HepG2 (cell line): ENCODE data around the gene FAM174C. TPM values are rescaled to one million over a fixed set of nuclear protein-coding genes. Genes with fewer than 3 reads are reported as not detected.

ENCODE experiments used
- ARID4A ChIP-seq: sonication (generic); formaldehyde crosslinking; IDR thresholded peaks from 2 replicates; pipeline ENCODE4 v1.5.0; 2020; ENCODE audit warnings: mild to moderate bottlenecking, missing genetic modification reagents, borderline replicate concordance
- ATF3 ChIP-seq: sonication (generic); formaldehyde crosslinking; IDR thresholded peaks from 2 replicates; pipeline ENCODE4 v1.4.0; 2020; ENCODE audit warnings: missing genetic modification reagents
- CERS6 ChIP-seq: sonication (generic); formaldehyde crosslinking; IDR thresholded peaks from 2 replicates; pipeline ENCODE4 v1.5.0; 2020; ENCODE audit warnings: missing genetic modification reagents
- E2F5 ChIP-seq: sonication (generic); formaldehyde crosslinking; conservative IDR thresholded peaks from 2 replicates; pipeline ENCODE4 v1.4.0; 2020; ENCODE audit warnings: missing genetic modification reagents
- EZH2 ChIP-seq: conservative IDR thresholded peaks from 2 replicates; pipeline ENCODE4 v1.6.1; 2012; ENCODE audit warnings: mild to moderate bottlenecking, low read depth, low read length, moderate library complexity
- FOSL1 ChIP-seq: sonication (generic); formaldehyde crosslinking; IDR thresholded peaks from 2 replicates; pipeline ENCODE4 v1.9.0; 2021; ENCODE audit warnings: missing genetic modification reagents, borderline replicate concordance
- HNRNPL ChIP-seq: fragments of 200-400 bp; formaldehyde crosslinking; IDR thresholded peaks from 2 replicates; pipeline ENCODE4 v1.6.1; 2017; ENCODE audit warnings: mild to moderate bottlenecking, low read depth, low read length
- LCORL ChIP-seq, 2 experiments: fragments of 450-650 bp in 1 of 2; sonication (generic) in 1 of 2; formaldehyde crosslinking in 1 of 2; IDR thresholded peaks; 2 replicates each; pipeline versions ENCODE4 v1.5.0 to v1.6.1; 2017 to 2020; ENCODE audit warnings: antibody characterized with exemption in 1 of 2, missing genetic modification reagents in 1 of 2
- MAF1 ChIP-seq: sonication (generic); formaldehyde crosslinking; IDR thresholded peaks from 2 replicates; pipeline ENCODE4 v1.5.0; 2020; ENCODE audit warnings: missing genetic modification reagents, borderline replicate concordance
- NR2F6 ChIP-seq, 2 experiments: IDR thresholded peaks; 2 replicates each; pipeline ENCODE4 v1.6.1; 2016; ENCODE audit warnings: antibody characterized with exemption in 1 of 2, mild to moderate bottlenecking in 1 of 2
- POLR2AphosphoS2 ChIP-seq: IDR thresholded peaks from 2 replicates; pipeline ENCODE4 v1.6.1; 2011; ENCODE audit warnings: low read depth, low read length, improper control_type of control experiment
- SAP130 ChIP-seq: IDR thresholded peaks from 2 replicates; pipeline ENCODE4 v1.6.1; 2016; ENCODE audit warnings: low read depth
- ZNF335 ChIP-seq: sonication (generic); formaldehyde crosslinking; IDR thresholded peaks from 2 replicates; pipeline ENCODE4 v1.4.0; 2020; ENCODE audit warnings: missing genetic modification reagents
- ZNF614 ChIP-seq: IDR thresholded peaks from 2 replicates; pipeline ENCODE4 v1.6.1; 2018; ENCODE audit warnings: missing biosample characterization, missing genetic modification reagents, inconsistent platforms, borderline replicate concordance
- ZNF670 ChIP-seq: sonication (generic); formaldehyde crosslinking; IDR thresholded peaks from 2 replicates; pipeline ENCODE4 v1.8.0; 2022; ENCODE audit warnings: mild to moderate bottlenecking, missing genetic modification reagents, borderline replicate concordance
- ZNF687 ChIP-seq: sonication (generic); formaldehyde crosslinking; IDR thresholded peaks from 2 replicates; pipeline ENCODE4 v1.5.1; 2020; ENCODE audit warnings: mild to moderate bottlenecking, missing genetic modification reagents, moderate library complexity
- polyA plus RNA-seq, 8 experiments: library from polyadenylated mRNA; depleted of rRNA in 3 of 8; stranded (reverse) in 7 of 8; unstranded in 1 of 8; fragments of >200 nt; fragmentation: Illumina TruSeq in 4 of 8; extraction: Trizol in 4 of 8; gene quantifications; 2 replicates each; pipeline versions ENCODE4 v1.2.1 to v1.2.3, GENCODE V29; 2011 to 2016; ENCODE audit warnings: low read depth in 4 of 8, missing spikeins in 1 of 8, mixed read lengths in 1 of 8; ENCODE audit not compliant: insufficient read depth in 1 of 8
- total RNA-seq, 5 experiments: library from RNA; depleted of rRNA; stranded (reverse); fragments of >200 nt; fragmentation: Illumina TruSeq; extraction: Trizol; gene quantifications; 2 replicates each; pipeline ENCODE4 v1.2.3, GENCODE V29; 2016; ENCODE audit warnings: low read depth in 1 of 5

FAM174C gene
- total and polyA plus RNA-seq, 2 of the 13 experiments (the other 11 are each of a cell fraction or from before 2014, with no cell fraction given): 19.5 to 31.3 TPM

- TF ChIP-seq CERS6 (CRISPR knock-in tag): no peak
- TF ChIP-seq ATF3 (CRISPR knock-in tag): 0 out of 2 replicates have a peak, but pooled peaks have one; percentile 39
- no peak for TF ChIP-seq LCORL (IDR thresholded peaks at IDR 0.05)
- TF ChIP-seq LCORL (CRISPR knock-in tag; IDR thresholded peaks at IDR 0.05): 0 out of 2 replicates have a peak, but pooled peaks have one; percentile 30
- TF ChIP-seq E2F5 (CRISPR knock-in tag): no peak
- 0 out of 2 replicates have a peak, but pooled peaks have one; percentile 11 for TF ChIP-seq SAP130
- no peak for TF ChIP-seq EZH2
- TF ChIP-seq POLR2AphosphoS2: no peak
- TF ChIP-seq NR2F6 (IDR thresholded peaks at IDR 0.05): 0 out of 2 replicates have a peak, but pooled peaks have one; percentile 28
- no peak for TF ChIP-seq NR2F6 (CRISPR knock-in tag; IDR thresholded peaks at IDR 0.05)
- TF ChIP-seq FOSL1 (CRISPR knock-in tag): 0 out of 2 replicates have a peak, but pooled peaks have one; percentile 30
- no peak for TF ChIP-seq MAF1 (CRISPR knock-in tag)
- peak; percentile 19; the same call in 1 of the 2 replicates for TF ChIP-seq ARID4A (CRISPR knock-in tag)
- no peak for TF ChIP-seq ZNF670 (CRISPR knock-in tag)
- no peak for TF ChIP-seq ZNF335 (CRISPR knock-in tag)
- TF ChIP-seq ZNF687 (CRISPR knock-in tag): peak; percentile 44; the same call in 1 of the 2 replicates
- no peak for TF ChIP-seq ZNF614 (CRISPR knock-in tag)
- 0 out of 2 replicates have a peak, but pooled peaks have one; percentile 29 for TF ChIP-seq HNRNPL
These were observed 37.7 kb downstream of the FAM174C start (continued) for GRCh38 chr19:1312767-1313694.
